22Rv1 (cell line): ENCODE data around the gene GNG12.

Experiments
- CTCF ChIP-seq: fragments of 450-650 bp; IDR thresholded peaks from 2 replicates; pipeline ENCODE4 v1.5.1; 2017; ENCODE audit warnings: mild to moderate bottlenecking
- ZFX ChIP-seq: fragments of 450-650 bp; IDR thresholded peaks from 2 replicates; pipeline ENCODE4 v1.6.1; 2017; ENCODE audit warnings: antibody characterized with exemption, borderline replicate concordance

DNA sequence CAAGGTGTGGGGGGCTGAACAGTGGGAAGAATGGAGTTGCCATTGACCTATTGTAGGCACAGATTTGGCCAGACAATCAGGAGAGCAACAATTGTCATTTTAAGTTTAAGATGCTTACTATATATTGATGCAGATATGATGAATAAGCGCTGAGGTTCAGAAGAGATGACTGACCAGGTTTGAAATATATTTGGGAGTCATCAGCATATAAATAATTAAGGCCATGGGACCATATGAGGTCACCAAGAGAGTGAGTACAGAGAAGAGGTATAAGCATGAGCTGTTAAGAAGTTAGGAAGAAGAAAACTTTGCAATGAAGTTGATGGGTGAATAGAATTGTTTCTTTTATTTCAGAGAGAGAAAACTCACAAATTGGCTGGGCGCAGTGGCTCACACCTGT, 152.8 kb downstream of the GNG12 start:
- TF ChIP-seq CTCF (no peak), ZFX (no peak)
